HG03060 (cell line): ENCODE measurements around the gene RO60.

Source experiments
- ATAC-seq: cut with Tn5 transposase; IDR thresholded peaks from one replicate; pipeline ENCODE4 v1.9.1; 2021; ENCODE audit warnings: low read depth, moderate number of reproducible peaks; ENCODE audit not compliant: unreplicated experiment

RO60 gene

DNA sequence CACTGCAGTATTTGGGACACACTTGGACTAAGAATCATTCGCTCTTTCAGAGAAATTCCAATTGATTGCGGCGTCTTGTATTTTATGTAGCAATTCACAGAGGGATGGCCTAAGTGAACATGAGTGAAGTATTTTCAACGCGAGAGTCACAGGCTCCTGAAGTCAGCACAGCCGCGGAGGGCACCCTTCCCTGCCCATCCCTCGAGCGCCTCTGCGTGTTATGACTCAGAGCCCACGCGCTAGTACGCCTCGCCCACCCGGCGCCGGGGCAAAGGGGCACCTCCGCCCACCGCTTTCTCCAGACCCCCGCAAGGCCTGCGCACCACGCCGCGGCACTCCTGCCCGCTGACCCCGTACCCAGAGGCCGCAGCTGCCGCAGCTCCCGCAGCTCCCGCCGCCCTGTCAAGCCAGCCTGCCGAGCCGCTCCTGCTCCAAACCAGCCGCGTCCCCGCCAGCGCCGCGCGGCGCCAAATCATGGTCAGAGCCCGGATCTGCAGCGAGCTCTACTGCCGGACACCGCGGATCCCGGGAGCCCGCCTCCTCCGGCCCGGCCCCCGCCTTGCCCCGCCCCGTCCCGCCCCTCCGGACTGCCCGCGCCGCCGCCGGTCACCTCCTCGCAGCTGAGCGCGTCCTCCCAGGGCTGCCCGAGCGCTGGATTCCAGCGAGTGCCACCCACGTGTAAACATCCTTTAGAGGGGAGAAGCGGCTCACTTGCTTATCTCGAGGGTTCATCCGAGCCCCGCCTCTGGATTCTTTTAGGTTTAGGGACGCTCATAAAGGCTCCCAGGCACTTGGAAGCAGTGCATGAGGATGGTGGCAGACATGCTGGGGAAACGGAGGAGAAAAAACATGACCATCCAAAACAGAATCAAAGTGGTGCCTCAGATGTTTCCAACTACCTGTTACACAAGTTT is 45.8 kb downstream of the RO60 start, which contains the start of gene GLRX2:
Gene GLRX2 (minus strand): TSS at position 508 of the 914 bp plus-strand sequence. CDS start 32 bp downstream, at position 476.
- ATAC-seq = peak; percentile 70

DNA sequence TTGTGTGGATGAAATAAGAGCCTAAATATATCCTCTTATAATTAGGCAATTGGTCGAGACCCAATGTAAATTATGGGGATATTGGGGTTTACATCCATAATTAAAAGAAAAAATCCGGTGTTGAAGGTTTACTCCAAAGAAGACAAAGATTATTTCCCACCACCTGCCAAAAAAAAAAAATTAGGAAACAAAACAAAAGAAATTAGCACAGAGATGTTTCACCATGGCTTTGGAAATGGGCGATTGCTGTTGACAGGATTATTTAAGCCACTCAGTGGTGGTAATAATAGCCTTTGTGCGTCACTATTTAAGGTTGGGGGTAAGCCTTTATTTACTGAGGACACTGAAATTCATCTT is 46.4 kb downstream of the RO60 start:
- no peak for ATAC-seq

DNA sequence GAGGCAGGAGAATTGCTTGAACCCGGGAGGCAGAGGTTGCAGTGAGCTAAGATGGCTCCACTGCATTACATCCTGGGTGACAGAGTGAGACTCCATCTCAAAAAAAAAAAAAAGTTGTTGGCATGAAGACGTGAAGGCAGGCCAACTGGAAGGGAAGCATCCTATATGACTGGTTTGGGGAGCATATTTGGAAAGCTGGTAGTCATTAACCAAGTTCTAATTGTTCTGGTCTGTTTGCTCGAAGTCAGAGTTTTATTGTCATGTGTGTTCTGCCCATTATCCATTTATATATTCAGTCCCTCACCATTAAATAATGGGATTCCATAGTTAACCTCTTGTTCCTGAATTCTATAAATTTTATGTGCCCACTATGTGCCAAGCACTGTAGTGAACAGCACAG is 49.1 kb downstream of the RO60 start:
- no peak for ATAC-seq
